Small intestine (tissue), 7 donors: ENCODE measurements around the gene HHIPL1. TPM values are rescaled to one million over a fixed set of nuclear protein-coding genes. Genes with fewer than 3 reads are reported as not detected.

Experiments used
- DNase-seq, 2 donors: peaks; one replicate each; pipeline versions ENCODE4 v3.0.0 to v3.0.0-alpha.2; 2013
- FAIRE-seq: peaks from 2 replicates; lab custom pipeline; 2012; peaks lifted over from hg19 to GRCh38; lab: Jason Lieb, UNC
- H3K27ac ChIP-seq, 3 donors: one replicate each; pipeline ENCODE4 v1.5.1; 2013; ENCODE audit warnings: low read length in 2 of 3, mild to moderate bottlenecking in 2 of 3, control low read depth in 1 of 3, inconsistent platforms in 1 of 3, low read depth in 1 of 3, moderate library complexity in 1 of 3
- H3K27me3 ChIP-seq, 3 donors: one replicate each; pipeline ENCODE4 v1.6.1; 2013; ENCODE audit warnings: low read length in 3 of 3, inconsistent platforms in 1 of 3; ENCODE audit not compliant: control insufficient read depth in 3 of 3, insufficient read depth in 3 of 3
- H3K36me3 ChIP-seq, 3 donors: one replicate each; pipeline ENCODE4 v1.6.1; 2013; ENCODE audit warnings: low read length in 3 of 3, inconsistent platforms in 1 of 3, low read depth in 1 of 3, mild to moderate bottlenecking in 1 of 3, moderate library complexity in 1 of 3; ENCODE audit not compliant: control insufficient read depth in 3 of 3, insufficient read depth in 2 of 3
- H3K4me1 ChIP-seq, 3 donors: one replicate each; pipeline ENCODE4 v1.6.1; 2013; ENCODE audit warnings: low read length in 2 of 3, inconsistent platforms in 1 of 3, low read depth in 1 of 3, mild to moderate bottlenecking in 1 of 3, moderate library complexity in 1 of 3; ENCODE audit not compliant: control insufficient read depth in 3 of 3, insufficient read depth in 2 of 3
- H3K4me3 ChIP-seq, 3 donors: one replicate each; pipeline ENCODE4 v1.5.1; 2013; ENCODE audit warnings: low read length in 3 of 3, control low read depth in 1 of 3, inconsistent platforms in 1 of 3, low read depth in 1 of 3, mild to moderate bottlenecking in 1 of 3, moderate library complexity in 1 of 3
- H3K9me3 ChIP-seq, 2 donors: one replicate each; pipeline ENCODE4 v1.6.1; 2013; ENCODE audit warnings: low read depth in 1 of 2, low read length in 1 of 2; ENCODE audit not compliant: control insufficient read depth in 2 of 2, insufficient read depth in 1 of 2
- WGBS, 3 donors: extraction: QIAGEN DNeasy Blood & Tissue Kit; methylation state at CpG; one replicate each; pipeline ENCODE4 v1.1.7; 2013; 5-methylcytosine and 5-hydroxymethylcytosine counted together
- polyA plus RNA-seq, 4 donors: library from polyadenylated mRNA; stranded (reverse) in 3 of 4; unstranded in 1 of 4; fragments of 200-250 nt in 3 of 4; fragments of 120-200 nt in 1 of 4; gene quantifications; one replicate each; pipeline versions ENCODE4 v1.2.1 to v1.2.3, GENCODE V29; 2013
- donor health status: healthy with polysubstance abuse.
- donor health status: control.
- donor health status: control.
- donor health status: Bipolar disorder and iron deficiency.
- donor health status: healthy.

Gene HHIPL1
- polyA plus RNA-seq, 4 donors, result under 0.01 to 0.69 (median 0.59) TPM; not detected in 1

DNA sequence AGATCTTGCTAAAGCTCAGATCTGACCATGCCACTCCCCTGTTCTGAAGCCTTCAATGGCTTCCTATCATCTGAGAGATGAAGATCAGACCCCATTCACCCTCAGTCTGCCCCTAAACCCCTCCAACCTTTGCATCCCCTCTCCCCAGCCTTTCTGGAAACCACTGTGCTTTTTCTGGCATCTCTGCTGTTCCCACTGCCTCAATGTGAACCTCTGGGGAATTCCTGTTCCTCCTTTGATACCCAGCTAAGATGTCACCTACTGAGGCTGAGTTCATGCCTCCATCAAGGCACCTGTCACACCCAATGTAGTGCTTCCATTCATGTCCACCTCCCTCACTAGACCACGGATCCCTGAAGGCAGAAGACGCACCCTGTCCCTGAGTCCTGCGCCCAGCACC is 58.5 kb downstream of the HHIPL1 start:
- Histone ChIP-seq H3K9me3 (peaks cover 0 to 10% of the 10 kb centered on the region in 2 donors), H3K27ac (no peak overlapping the region), H3K4me3 (no peak overlapping the region), H3K36me3 (peaks cover 0 to 4% (median 0%) of the 10 kb centered on the region in 3 donors), H3K4me1 (no peaks in the 10 kb centered on the region), H3K27me3 (no peaks in the 10 kb centered on the region)
- FAIRE-seq (no peak), DNase-seq (no peak)
- WGBS, 3 donors, result 88 to 97% (median 95%) methylated on average over 3 of the region's 3 CpGs

DNA sequence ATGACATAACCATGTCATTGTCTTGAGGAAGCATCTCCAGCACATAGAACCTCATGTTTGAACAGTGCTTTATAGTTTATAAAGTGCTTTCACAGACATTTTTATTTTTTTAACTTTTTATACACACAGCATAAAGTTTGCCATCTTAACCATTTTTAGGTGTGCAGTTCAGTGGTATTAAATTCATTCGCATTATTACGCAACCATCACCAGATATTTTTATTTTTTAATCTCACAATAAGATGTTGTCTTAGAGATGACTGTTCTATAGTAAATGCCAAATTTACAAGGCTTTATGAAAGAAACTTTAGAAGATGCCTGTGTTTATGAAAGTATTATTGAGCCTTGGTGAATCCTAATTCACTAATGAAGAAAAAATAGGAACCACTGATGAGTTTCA is 59.1 kb downstream of the HHIPL1 start:
- H3K27me3 ChIP-seq, result no peaks in the 10 kb centered on the region
- no peak for DNase-seq
- H3K27ac ChIP-seq, result no peak overlapping the region
- H3K9me3 ChIP-seq, result peaks cover 0 to 10% of the 10 kb centered on the region in 2 donors
- no peaks in the 10 kb centered on the region for H3K4me1 ChIP-seq
- H3K36me3 ChIP-seq, result peaks cover 0 to 4% (median 0%) of the 10 kb centered on the region in 3 donors
- 95 to 100% (median 99%) methylated on average over 2 of the region's 2 CpGs for WGBS, 3 donors
- FAIRE-seq, result no peak
- no peak overlapping the region for H3K4me3 ChIP-seq

DNA sequence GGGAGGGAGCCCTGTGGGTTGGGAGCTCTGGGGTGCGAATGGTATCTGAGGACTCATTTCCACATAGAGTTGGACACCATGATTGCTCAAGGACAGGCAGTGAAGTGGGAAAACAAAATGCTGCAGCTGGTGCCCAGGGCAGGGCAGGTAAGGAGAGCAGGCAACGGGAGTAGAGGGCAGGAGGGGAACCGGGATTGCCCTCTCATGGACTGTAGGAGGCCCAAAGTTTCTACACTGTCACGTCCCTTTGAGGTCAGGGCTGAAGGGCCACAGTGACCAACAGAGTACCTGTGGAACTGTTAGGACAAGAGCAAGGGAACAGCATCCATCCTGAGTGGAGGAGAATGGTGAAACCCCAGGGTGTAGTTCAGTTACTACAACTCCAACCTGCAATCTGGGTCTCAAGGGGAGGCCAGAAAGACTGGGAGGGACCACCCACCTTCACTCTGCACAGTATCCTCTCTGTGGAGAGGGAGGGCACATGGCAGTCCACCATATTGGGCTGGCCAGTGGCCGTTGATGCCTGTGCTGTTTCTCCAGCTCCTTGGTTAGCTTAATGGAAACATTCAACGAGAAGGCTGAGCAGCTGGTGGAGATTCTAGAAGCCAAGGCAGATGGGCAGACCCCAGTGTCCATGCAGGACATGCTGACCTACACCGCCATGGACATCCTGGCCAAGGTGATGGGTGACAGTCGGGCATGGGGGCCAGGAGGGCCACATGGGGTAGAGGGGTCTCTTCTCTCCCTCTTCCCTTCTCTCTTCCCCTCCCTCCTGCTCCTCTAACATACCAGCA is 61.4 kb downstream of the HHIPL1 start:
- Histone ChIP-seq H3K27ac (no peak overlapping the region), H3K4me3 (no peak overlapping the region), H3K4me1 (no peaks in the 10 kb centered on the region), H3K27me3 (no peaks in the 10 kb centered on the region), H3K36me3 (peaks cover 0 to 4% (median 0%) of the 10 kb centered on the region in 3 donors), H3K9me3 (peaks cover 0 to 10% of the 10 kb centered on the region in 2 donors)
- DNase-seq (no peak), FAIRE-seq (no peak)
- 69 to 79% (median 69%) methylated on average over 8 of the region's 8 CpGs for WGBS, 3 donors

DNA sequence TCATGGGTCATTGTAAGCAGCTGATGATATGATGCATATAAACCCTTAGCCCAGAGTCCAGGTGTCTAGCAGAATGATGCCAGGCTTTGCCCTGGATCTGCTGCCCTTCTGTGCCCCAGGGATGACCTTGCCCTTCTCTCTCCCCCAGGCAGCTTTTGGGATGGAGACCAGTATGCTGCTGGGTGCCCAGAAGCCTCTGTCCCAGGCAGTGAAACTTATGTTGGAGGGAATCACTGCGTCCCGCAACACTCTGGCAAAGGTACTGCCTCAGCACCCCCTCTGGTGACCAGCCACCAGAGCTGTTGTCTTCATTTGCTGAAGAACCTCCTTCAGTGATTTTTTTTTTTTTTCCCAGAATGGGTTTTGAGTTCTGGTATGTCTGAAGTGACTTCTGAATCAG is 62.5 kb downstream of the HHIPL1 start:
- DNase-seq, result no peak
- no peak overlapping the region for H3K4me3 ChIP-seq
- H3K27me3 ChIP-seq, result no peaks in the 10 kb centered on the region
- H3K27ac ChIP-seq, result no peak overlapping the region
- FAIRE-seq, result no peak
- peaks cover 0 to 4% (median 0%) of the 10 kb centered on the region in 3 donors for H3K36me3 ChIP-seq
- H3K4me1 ChIP-seq, result no peaks in the 10 kb centered on the region
- H3K9me3 ChIP-seq, result peaks cover 0 to 10% of the 10 kb centered on the region in 2 donors
- WGBS, 3 donors, result 95 to 98% (median 96%) methylated on average over 2 of the region's 2 CpGs

DNA sequence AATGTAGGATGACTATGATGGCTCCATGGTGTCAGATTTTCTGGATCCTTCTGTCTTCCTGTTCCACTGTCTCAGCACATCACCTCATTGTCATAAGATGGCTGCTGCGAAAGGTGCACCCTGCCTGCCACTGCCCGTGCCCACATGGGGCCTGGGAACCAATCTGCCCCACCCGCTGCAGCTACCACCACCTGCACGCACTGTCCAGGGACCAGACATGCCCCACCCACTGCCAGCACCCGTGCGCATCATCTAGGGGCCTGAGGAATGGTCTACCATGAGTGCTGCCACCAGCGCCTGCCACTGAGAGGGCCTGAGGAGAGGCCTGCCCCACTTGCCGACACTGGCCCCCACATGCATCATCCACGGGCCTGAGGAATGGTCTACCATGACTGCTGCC is 63.0 kb downstream of the HHIPL1 start:
- Histone ChIP-seq H3K9me3 (peaks cover 0 to 10% of the 10 kb centered on the region in 2 donors), H3K4me1 (no peaks in the 10 kb centered on the region), H3K27me3 (no peaks in the 10 kb centered on the region), H3K4me3 (no peak overlapping the region), H3K36me3 (peaks cover 0 to 4% (median 0%) of the 10 kb centered on the region in 3 donors), H3K27ac (no peak overlapping the region)
- WGBS, 3 donors, result 88 to 93% (median 89%) methylated on average over 9 of the region's 9 CpGs
- DNase-seq (no peak), FAIRE-seq (no peak)

DNA sequence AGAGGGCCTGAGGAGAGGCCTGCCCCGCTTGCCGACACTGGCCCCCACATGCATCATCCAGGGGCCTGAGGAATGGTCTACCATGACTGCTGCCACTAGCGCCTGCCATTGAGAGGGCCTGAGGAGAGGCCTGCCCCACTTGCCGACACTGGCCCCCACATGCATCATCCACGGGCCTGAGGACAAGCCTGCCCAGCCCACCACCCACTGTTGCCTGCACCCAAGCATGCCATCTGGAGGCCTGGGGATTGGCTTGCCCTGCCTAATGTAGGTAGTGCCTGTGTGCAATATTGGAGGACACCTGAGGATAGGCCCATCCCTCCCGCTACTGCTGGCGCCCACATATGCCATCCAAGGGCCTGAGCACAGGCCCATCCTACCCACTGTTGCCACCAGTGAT is 63.5 kb downstream of the HHIPL1 start:
- Histone ChIP-seq H3K36me3 (peaks cover 0 to 4% (median 0%) of the 10 kb centered on the region in 3 donors), H3K27me3 (no peaks in the 10 kb centered on the region), H3K4me1 (no peaks in the 10 kb centered on the region), H3K4me3 (no peak overlapping the region), H3K9me3 (peaks cover 0 to 5% of the 10 kb centered on the region in 2 donors), H3K27ac (no peak overlapping the region)
- 75 to 80% (median 80%) methylated on average over 5 to 7 of the region's 7 CpGs for WGBS, 3 donors
- DNase-seq, result no peak
- no peak for FAIRE-seq

DNA sequence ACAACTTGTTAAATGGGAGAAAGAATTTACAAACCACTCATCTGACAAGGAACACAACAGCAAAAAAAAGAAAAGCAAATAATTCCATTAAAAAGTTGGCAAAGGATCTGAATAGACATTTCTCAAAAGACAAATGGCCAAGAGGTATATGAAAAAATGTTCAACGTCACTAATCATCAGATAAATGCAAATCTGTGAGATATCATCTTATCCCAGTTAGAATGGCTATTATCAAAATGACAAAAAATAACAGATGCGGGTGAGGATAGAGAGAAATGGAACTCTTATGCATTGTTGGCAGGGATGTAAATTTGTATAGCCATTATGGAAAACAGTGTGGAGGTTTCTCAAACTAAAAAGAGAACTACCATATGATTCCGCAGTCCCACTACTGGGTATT is 69.0 kb downstream of the HHIPL1 start:
- DNase-seq (no peak), FAIRE-seq (no peak)
- H3K27ac ChIP-seq, result no peak overlapping the region
- H3K36me3 ChIP-seq, result no peaks in the 10 kb centered on the region
- WGBS, 3 donors, result 84 to 89% (median 86%) methylated on average over 3 of the region's 3 CpGs
- no peaks in the 10 kb centered on the region for H3K4me1 ChIP-seq
- H3K27me3 ChIP-seq, result peaks cover 0 to 4% (median 0%) of the 10 kb centered on the region in 3 donors
- H3K4me3 ChIP-seq, result no peak overlapping the region
- no peaks in the 10 kb centered on the region for H3K9me3 ChIP-seq

DNA sequence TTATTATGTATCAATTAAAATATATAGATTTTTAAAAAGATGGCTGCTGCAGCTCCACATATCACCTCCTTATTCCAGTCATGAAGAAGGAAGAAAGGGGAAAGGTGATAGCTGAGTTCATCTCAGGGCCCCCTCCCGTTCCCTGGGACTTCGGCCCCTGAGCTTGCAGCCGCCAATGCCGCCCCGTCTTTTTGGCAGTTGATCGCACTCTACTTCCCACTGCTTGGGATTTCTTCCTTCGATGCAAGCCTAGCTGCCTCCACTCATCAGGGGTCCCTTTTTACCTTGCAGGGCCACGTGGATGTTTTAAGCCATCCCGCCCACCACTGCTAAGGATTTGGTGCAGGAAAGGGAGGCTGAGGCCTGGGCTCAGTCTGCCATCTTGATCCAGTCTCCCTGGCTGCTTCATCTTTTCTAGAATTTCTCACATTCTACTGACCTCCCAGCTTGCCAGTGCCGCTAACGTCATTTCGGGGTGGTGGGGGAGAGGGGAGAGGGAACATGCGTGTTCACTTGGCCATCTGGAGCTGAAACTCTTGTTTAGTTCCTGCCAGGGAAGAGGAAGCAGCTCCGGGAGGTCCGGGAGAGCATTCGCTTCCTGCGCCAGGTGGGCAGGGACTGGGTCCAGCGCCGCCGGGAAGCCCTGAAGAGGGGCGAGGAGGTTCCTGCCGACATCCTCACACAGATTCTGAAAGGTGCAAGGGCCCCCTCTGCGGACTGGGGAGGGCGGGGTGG is 70.5 kb downstream of the HHIPL1 start:
- no peaks in the 10 kb centered on the region for H3K4me1 ChIP-seq
- H3K27me3 ChIP-seq, result peaks cover 0 to 4% (median 0%) of the 10 kb centered on the region in 3 donors
- H3K36me3 ChIP-seq, result no peaks in the 10 kb centered on the region
- DNase-seq (no peak), FAIRE-seq (no peak)
- WGBS, 3 donors, result 63 to 73% (median 67%) methylated on average over 24 of the region's 24 CpGs
- H3K27ac ChIP-seq, result no peak overlapping the region
- H3K9me3 ChIP-seq, result no peaks in the 10 kb centered on the region
- H3K4me3 ChIP-seq, result no peak overlapping the region
